H1 (cell line): ENCODE measurements around the gene CDH18. TPM values are rescaled to one million over a fixed set of nuclear protein-coding genes. Genes with fewer than 3 reads are reported as not detected.

Source experiments
- CTCF ChIA-PET: fragments of 300-600 bp; sonication (Branson Sonifier 250); formaldehyde crosslinking; loops from one replicate; lab custom pipeline; 2021; ENCODE audit not compliant: partially characterized antibody; lab: Charles Lee
- POLR2A ChIA-PET: fragments of 300-600 bp; sonication (Branson Sonifier 250); formaldehyde crosslinking; loops from one replicate; lab custom pipeline; 2021; ENCODE audit warnings: inconsistent platforms; ENCODE audit not compliant: partially characterized antibody; lab: Charles Lee
- DNase-seq, 2 experiments: peaks; one replicate each; pipeline versions ENCODE4 v3.0.0 to v3.0.0-alpha.2; 2010 to 2022; ENCODE audit warnings: low spot score in 2 of 2, low read depth in 1 of 2, mixed read lengths in 1 of 2
- FAIRE-seq: peaks from 2 replicates; lab custom pipeline; 2011; peaks lifted over from hg19 to GRCh38; lab: Jason Lieb, UNC
- H2AFZ ChIP-seq: 2 replicates; pipeline ENCODE4 v1.8.1; 2012; ENCODE audit warnings: low read length, inconsistent platforms
- H2AK5ac ChIP-seq: 2 replicates; pipeline ENCODE4 v1.6.1; 2013; ENCODE audit warnings: low read depth, low read length
- H2BK120ac ChIP-seq: replicated peaks from 2 replicates; pipeline ENCODE3; 2013; ENCODE audit warnings: low read depth, low read length, inconsistent platforms
- H2BK12ac ChIP-seq: 2 replicates; pipeline ENCODE4 v1.6.1; 2013; ENCODE audit warnings: low read depth, low read length
- H2BK15ac ChIP-seq: 2 replicates; pipeline ENCODE4 v1.6.1; 2013; ENCODE audit warnings: low read length
- H2BK20ac ChIP-seq: 2 replicates; pipeline ENCODE4 v1.6.1; 2013; ENCODE audit warnings: low read length
- H2BK5ac ChIP-seq: 2 replicates; pipeline ENCODE4 v1.6.1; 2013; ENCODE audit warnings: low read depth, low read length
- H3K14ac ChIP-seq: 2 replicates; pipeline ENCODE4 v1.6.1; 2013; ENCODE audit warnings: inconsistent platforms; ENCODE audit not compliant: insufficient read length
- H3K18ac ChIP-seq: 2 replicates; pipeline ENCODE4 v1.6.1; 2013; ENCODE audit warnings: low read length; ENCODE audit errors: extremely low read depth
- H3K23ac ChIP-seq: 2 replicates; pipeline ENCODE4 v1.6.1; 2013; ENCODE audit warnings: inconsistent platforms; ENCODE audit not compliant: insufficient read length
- H3K23me2 ChIP-seq: 2 replicates; pipeline ENCODE4 v1.6.1; 2013; ENCODE audit warnings: low read depth, low read length
- H3K27ac ChIP-seq: 2 replicates; pipeline ENCODE4 v1.6.1; 2011; ENCODE audit warnings: low read depth, low read length, inconsistent platforms
- H3K27me3 ChIP-seq, 4 experiments: replicated peaks in 1 of 4; 1 replicate in 1 of 4; 2 replicates in 3 of 4; pipeline versions ENCODE4 v1.6.1 to v1.8.1; 2011 to 2013; ENCODE audit warnings: low read length in 3 of 4, mild to moderate bottlenecking in 3 of 4, inconsistent platforms in 2 of 4, mixed read lengths in 2 of 4, moderate library complexity in 1 of 4; ENCODE audit not compliant: control insufficient read depth in 3 of 4, insufficient read depth in 3 of 4; ENCODE audit errors: extremely low read depth in 1 of 4
- H3K36me3 ChIP-seq, 4 experiments: 2 replicates each; pipeline versions ENCODE4 v1.6.1 to v1.8.1; 2011 to 2013; ENCODE audit warnings: mild to moderate bottlenecking in 4 of 4, low read length in 3 of 4, moderate library complexity in 2 of 4, control low read depth in 1 of 4, inconsistent platforms in 1 of 4; ENCODE audit not compliant: insufficient read depth in 4 of 4, control insufficient read depth in 2 of 4
- H3K4ac ChIP-seq: replicated peaks from 2 replicates; pipeline ENCODE3; 2013; ENCODE audit warnings: low read length, low read depth, mixed read lengths, inconsistent platforms; ENCODE audit not compliant: insufficient read length
- H3K4me1 ChIP-seq, 4 experiments: replicated peaks in 1 of 4; 1 replicate in 1 of 4; 2 replicates in 3 of 4; pipeline versions ENCODE4 v1.6.1 to v1.8.1; 2011 to 2013; ENCODE audit warnings: low read length in 3 of 4, inconsistent platforms in 2 of 4, mixed read lengths in 1 of 4; ENCODE audit not compliant: insufficient read depth in 4 of 4, control insufficient read depth in 3 of 4
- H3K4me2 ChIP-seq, 2 experiments: 2 replicates each; pipeline versions ENCODE4 v1.6.1 to v1.8.1; 2011 to 2013; ENCODE audit warnings: low read depth in 2 of 2, low read length in 2 of 2, control low read depth in 1 of 2, inconsistent platforms in 1 of 2, mild to moderate bottlenecking in 1 of 2; ENCODE audit not compliant: insufficient read depth in 1 of 2
- H3K4me3 ChIP-seq, 4 experiments: fragments of 200-600, 300-600 bp in 1 of 4; sonication (generic), shearing (Covaris generic), sonication (Bioruptor Twin) in 1 of 4; 2 replicates each; pipeline versions ENCODE4 v1.5.1 to v1.8.1; 2011 to 2016; ENCODE audit warnings: low read length in 4 of 4, low read depth in 3 of 4, control low read depth in 2 of 4, inconsistent platforms in 2 of 4, mild to moderate bottlenecking in 2 of 4, mixed read lengths in 1 of 4, moderate library complexity in 1 of 4; ENCODE audit not compliant: insufficient read depth in 2 of 4; ENCODE audit errors: extremely low read depth in 1 of 4
- H3K56ac ChIP-seq: replicated peaks from 2 replicates; pipeline ENCODE3; 2013; ENCODE audit warnings: low read depth, mild to moderate bottlenecking, mixed read lengths, low read length, inconsistent platforms; ENCODE audit not compliant: insufficient read length
- H3K79me1 ChIP-seq: 2 replicates; pipeline ENCODE4 v1.6.1; 2013; ENCODE audit warnings: low read depth, low read length, control low read depth
- H3K79me2 ChIP-seq, 2 experiments: 2 replicates each; pipeline versions ENCODE4 v1.6.1 to v1.8.1; 2012 to 2013; ENCODE audit warnings: low read length in 2 of 2, mild to moderate bottlenecking in 2 of 2, inconsistent platforms in 1 of 2; ENCODE audit not compliant: insufficient read depth in 2 of 2, control insufficient read depth in 1 of 2
- H3K9ac ChIP-seq, 4 experiments: replicated peaks in 1 of 4; 1 replicate in 1 of 4; 2 replicates in 3 of 4; pipeline versions ENCODE4 v1.6.1 to v1.8.1; 2011 to 2013; ENCODE audit warnings: low read depth in 3 of 4, low read length in 3 of 4, control low read depth in 2 of 4, mild to moderate bottlenecking in 2 of 4, moderate library complexity in 2 of 4, inconsistent platforms in 1 of 4; ENCODE audit errors: extremely low read depth in 1 of 4
- H3K9me3 ChIP-seq, 2 experiments: 2 replicates each; pipeline versions ENCODE4 v1.6.1 to v1.8.1; 2012 to 2013; ENCODE audit warnings: mild to moderate bottlenecking in 2 of 2, moderate library complexity in 2 of 2, control low read depth in 1 of 2, inconsistent platforms in 1 of 2, low read depth in 1 of 2, low read length in 1 of 2, mixed read lengths in 1 of 2; ENCODE audit not compliant: insufficient read depth in 2 of 2
- H4K20me1 ChIP-seq, 2 experiments: replicated peaks in 1 of 2; 2 replicates each; pipeline versions ENCODE3 to v1.8.1; 2011 to 2013; ENCODE audit warnings: inconsistent platforms in 2 of 2, low read length in 2 of 2, mild to moderate bottlenecking in 1 of 2; ENCODE audit not compliant: insufficient read depth in 2 of 2, control insufficient read depth in 1 of 2
- H4K5ac ChIP-seq: 2 replicates; pipeline ENCODE4 v1.6.1; 2013; ENCODE audit warnings: low read length, low read depth, mixed read lengths, inconsistent platforms; ENCODE audit not compliant: insufficient read length
- H4K8ac ChIP-seq: 2 replicates; pipeline ENCODE4 v1.8.0; 2013; ENCODE audit warnings: mild to moderate bottlenecking, moderate library complexity, low read length, inconsistent platforms; ENCODE audit not compliant: insufficient read depth; ENCODE audit errors: extremely low read depth
- H4K91ac ChIP-seq: replicated peaks from 2 replicates; pipeline ENCODE3; 2013; ENCODE audit warnings: low read length, mixed read lengths, inconsistent platforms; ENCODE audit not compliant: insufficient read length
- ASH2L ChIP-seq: fragments of 200-600, 300-600 bp; sonication (generic); IDR thresholded peaks from one replicate; pipeline ENCODE4 v1.7.1; 2017; ENCODE audit warnings: low read length
- BACH1 ChIP-seq: IDR thresholded peaks from 2 replicates; pipeline ENCODE4 v1.6.1; 2012; ENCODE audit warnings: low read length, improper control_type of control experiment
- BCL11A ChIP-seq, 2 experiments: IDR thresholded peaks; one replicate each; pipeline ENCODE4 v1.6.1; 2011; ENCODE audit warnings: low read depth in 2 of 2, low read length in 2 of 2, mild to moderate bottlenecking in 2 of 2
- GTF2F1 ChIP-seq: IDR thresholded peaks from 2 replicates; pipeline ENCODE4 v1.6.1; 2012; ENCODE audit warnings: low read depth, low read length, improper control_type of control experiment, borderline replicate concordance
- HDAC2 ChIP-seq, 2 experiments: fragments of 300-600 bp in 1 of 2; sonication (generic) in 1 of 2; IDR thresholded peaks; 2 replicates each; pipeline ENCODE4 v1.6.1; 2011 to 2012; ENCODE audit warnings: low read depth in 2 of 2, low read length in 2 of 2, mild to moderate bottlenecking in 2 of 2, moderate library complexity in 2 of 2, borderline replicate concordance in 1 of 2, inconsistent platforms in 1 of 2
- SAP30 ChIP-seq: fragments of 300-600 bp; sonication (generic); IDR thresholded peaks from 2 replicates; pipeline ENCODE4 v1.7.1; 2012; ENCODE audit warnings: low read length, moderate library complexity, mild to moderate bottlenecking, inconsistent platforms; ENCODE audit not compliant: insufficient read depth, insufficient replicate concordance
- SP2 ChIP-seq: IDR thresholded peaks from 2 replicates; pipeline ENCODE4 v1.6.1; 2012; ENCODE audit warnings: mild to moderate bottlenecking, low read length, inconsistent platforms
- SUZ12 ChIP-seq: fragments of 200-600 bp; sonication (generic); IDR thresholded peaks from 2 replicates; pipeline ENCODE4 v1.6.1; 2012; ENCODE audit warnings: mild to moderate bottlenecking, inconsistent platforms, low read length, moderate library complexity, mixed read lengths
- TAF1 ChIP-seq: IDR thresholded peaks from 2 replicates; pipeline ENCODE4 v1.6.1; 2011; ENCODE audit warnings: mild to moderate bottlenecking, low read depth, low read length
- YY1 ChIP-seq: IDR thresholded peaks from 2 replicates; pipeline ENCODE4 v1.6.1; 2011; ENCODE audit warnings: low read depth, mild to moderate bottlenecking, low read length
- WGBS, 2 experiments: shearing (Covaris generic) in 1 of 2; methylation state at CpG; one replicate each; pipeline versions ENCODE4 v1.1.6 to v1.1.7; 2013 to 2015; ENCODE audit warnings: low lambda C conversion rate in 2 of 2, mixed read lengths in 2 of 2, inconsistent platforms in 1 of 2, low coverage in 1 of 2, missing lambda C conversion rate in 1 of 2; ENCODE audit not compliant: insufficient replicate concordance in 2 of 2, insufficient coverage in 1 of 2, insufficient read length in 1 of 2; ENCODE audit errors: extremely low coverage in 1 of 2, missing lambda C conversion rate in 1 of 2; 5-methylcytosine and 5-hydroxymethylcytosine counted together
- polyA plus RNA-seq, 7 experiments: library from polyadenylated mRNA; depleted of rRNA in 3 of 7; stranded (reverse) in 5 of 7; unstranded in 2 of 7; fragments of >200 nt in 5 of 7; fragments of 200-250 nt in 2 of 7; gene quantifications; 1 replicate in 5 of 7; 2 replicates in 1 of 7; 4 replicates in 1 of 7; pipeline versions ENCODE4 v1.2.1 to v1.2.3, GENCODE V29; 2011 to 2013; ENCODE audit warnings: missing spikeins in 2 of 7, mixed read lengths in 2 of 7
- total RNA-seq: library from RNA; stranded (reverse); fragmentation: NEBNext Ultra II Directional; extraction: Animal tissue kit (Norgen Biotek cat#: 25700); gene quantifications from 2 replicates; pipeline ENCODE4 v1.2.1, GENCODE V29; 2021
- TF ChIP-seq, protein P1 (sequence below): IDR thresholded peaks from 2 replicates; pipeline ENCODE4 v1.6.1; 2012; ENCODE audit warnings: low read length, inconsistent platforms

CDH18 gene
- total and polyA plus RNA-seq, 2 of the 8 experiments (the other 6 are each of a cell fraction or from before 2014, with no cell fraction given) = 0.30 to 0.32 TPM

DNA sequence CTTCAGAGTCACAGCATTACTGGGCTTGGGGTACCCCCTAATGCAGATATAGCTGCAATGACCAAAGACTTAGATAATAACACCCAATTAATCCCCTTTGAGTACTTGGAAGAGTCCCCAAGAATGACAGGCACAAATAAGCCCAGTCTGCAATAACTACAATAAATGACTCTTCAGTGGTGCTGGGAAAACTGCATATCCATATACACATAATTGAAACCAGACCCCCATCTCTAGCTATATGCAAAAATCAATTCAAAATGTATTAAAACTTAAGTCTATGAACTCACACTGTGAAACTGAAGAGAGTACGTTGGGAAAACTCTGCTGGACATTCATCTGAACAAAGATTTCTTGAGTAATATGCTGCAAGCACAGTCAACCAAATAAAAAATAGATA, 422.5 kb downstream of the CDH18 start:
- POLR2A ChIA-PET = no interaction called here
- Histone ChIP-seq H2AK5ac (no peak overlapping the region), H3K9me3 (no peaks in the 10 kb centered on the region), H3K4ac (no peak overlapping the region), H3K56ac (no peak overlapping the region), H2BK120ac (no peak overlapping the region), H4K91ac (no peak overlapping the region), H2BK12ac (no peak overlapping the region), H2AFZ (no peak overlapping the region), H3K14ac (no peak overlapping the region), H2BK20ac (no peak overlapping the region), H3K79me2 (no peaks in the 10 kb centered on the region), H3K9ac (no peak overlapping the region), H3K27ac (no peak overlapping the region), H3K4me2 (no peak overlapping the region), H4K8ac (no peak overlapping the region), H3K79me1 (no peaks in the 10 kb centered on the region), H3K4me3 (no peak overlapping the region), H3K23ac (no peak overlapping the region), H3K4me1 (no peaks in the 10 kb centered on the region), H4K5ac (no peak overlapping the region), H3K36me3 (no peaks in the 10 kb centered on the region), H4K20me1 (no peaks in the 10 kb centered on the region)
- CTCF ChIA-PET = interaction anchor here (1.5 kb wide), 1 partner anchor 11 kb away, joined by 5 read pairs; no protein-coding TSS in a partner anchor
- WGBS, 2 experiments = 92% methylated on average over 1 of the region's 1 CpG; no CpG with 5 or more reads in 1 of the 2 experiments
- FAIRE-seq = no peak
- no peak for TF ChIP-seq ASH2L
- TF ChIP-seq TAF1 = no peak
- no peak for TF ChIP-seq SUZ12
- TF ChIP-seq SP2 = no peak
- TF ChIP-seq BCL11A (IDR thresholded peaks at IDR 0.05; ENCODE audit: low read depth in 2 of 2, low read length in 2 of 2) = no peak
- TF ChIP-seq SAP30 = no peak
- TF ChIP-seq HDAC2 (IDR thresholded peaks at IDR 0.05; ENCODE audit: borderline replicate concordance in 1 of 2, low read depth in 2 of 2, low read length in 2 of 2) = no peak
- TF ChIP-seq YY1 = no peak
- TF ChIP-seq BACH1 = no peak
- TF ChIP-seq, protein P1, sequence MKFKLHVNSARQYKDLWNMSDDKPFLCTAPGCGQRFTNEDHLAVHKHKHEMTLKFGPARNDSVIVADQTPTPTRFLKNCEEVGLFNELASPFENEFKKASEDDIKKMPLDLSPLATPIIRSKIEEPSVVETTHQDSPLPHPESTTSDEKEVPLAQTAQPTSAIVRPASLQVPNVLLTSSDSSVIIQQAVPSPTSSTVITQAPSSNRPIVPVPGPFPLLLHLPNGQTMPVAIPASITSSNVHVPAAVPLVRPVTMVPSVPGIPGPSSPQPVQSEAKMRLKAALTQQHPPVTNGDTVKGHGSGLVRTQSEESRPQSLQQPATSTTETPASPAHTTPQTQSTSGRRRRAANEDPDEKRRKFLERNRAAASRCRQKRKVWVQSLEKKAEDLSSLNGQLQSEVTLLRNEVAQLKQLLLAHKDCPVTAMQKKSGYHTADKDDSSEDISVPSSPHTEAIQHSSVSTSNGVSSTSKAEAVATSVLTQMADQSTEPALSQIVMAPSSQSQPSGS = no peak
- no peak for TF ChIP-seq GTF2F1
- TF ChIP-seq, all 59 proteins: peak for 0
- Histone ChIP-seq H3K27me3 (no peaks in the 10 kb centered on the region), H3K23me2 (no peaks in the 10 kb centered on the region), H2BK15ac (no peak overlapping the region), H3K18ac (no peak overlapping the region), H2BK5ac (no peak overlapping the region)
- no peak for DNase-seq
